Stomach (tissue), 9 donors: ENCODE measurements around the gene RABGAP1L. TPM values are rescaled to one million over a fixed set of nuclear protein-coding genes. Genes with fewer than 3 reads are reported as not detected.

Experiments
- DNase-seq, 2 donors: peaks; one replicate each; pipeline versions ENCODE4 v3.0.0 to v3.0.0-alpha.2; 2013 to 2019
- H3K27ac ChIP-seq, 5 donors: fragments of 200-600 bp in 4 of 5; sonication (generic) in 4 of 5; one replicate each; pipeline ENCODE4 v1.5.1; 2013 to 2019; ENCODE audit warnings: mild to moderate bottlenecking in 1 of 5, moderate library complexity in 1 of 5
- H3K27me3 ChIP-seq, 3 donors: fragments of 200-600 bp; sonication (generic); one replicate each; pipeline ENCODE4 v1.5.1; 2017 to 2019; ENCODE audit warnings: mixed run types in 1 of 3
- H3K36me3 ChIP-seq, 4 donors: fragments of 200-600 bp; sonication (generic); 1 replicate in 3 of 4; 2 replicates in 1 of 4; pipeline ENCODE4 v1.5.1; 2016 to 2019
- H3K4me1 ChIP-seq, 4 donors: fragments of 200-600 bp; sonication (generic); one replicate each; pipeline ENCODE4 v1.5.1; 2016 to 2019
- H3K4me3 ChIP-seq, 4 donors: fragments of 200-600 bp; sonication (generic) in 3 of 4; one replicate each; pipeline ENCODE4 v1.5.1; 2016 to 2019; ENCODE audit warnings: mild to moderate bottlenecking in 1 of 4
- H3K9me3 ChIP-seq, 4 donors: fragments of 200-600 bp; sonication (generic); one replicate each; pipeline ENCODE4 v1.5.1; 2016 to 2019
- EP300 ChIP-seq: sonication (generic); formaldehyde crosslinking; IDR thresholded peaks from one replicate; pipeline ENCODE4 v1.6.1; 2017; ENCODE audit warnings: antibody characterized with exemption
- POLR2A ChIP-seq, 4 donors: fragments of 450-650 bp; IDR thresholded peaks; one replicate each; pipeline ENCODE4 v1.6.1; 2016; ENCODE audit warnings: antibody characterized with exemption in 4 of 4, control low read depth in 2 of 4, mild to moderate bottlenecking in 1 of 4, moderate library complexity in 1 of 4
- POLR2AphosphoS5 ChIP-seq, 3 donors: sonication (generic); formaldehyde crosslinking; IDR thresholded peaks; one replicate each; pipeline ENCODE4 v1.6.1; 2016; ENCODE audit warnings: antibody characterized with exemption in 3 of 3
- WGBS, 5 donors: extraction: QIAGEN DNeasy Blood & Tissue Kit in 3 of 5; methylation state at CpG; one replicate each; pipeline versions ENCODE4 v1.1.5 to v1.1.7; 2013 to 2018; 5-methylcytosine and 5-hydroxymethylcytosine counted together
- intact Hi-C: fragments of 100-400 bp; cut with DNase I; formaldehyde crosslinking; loops from one replicate; pipeline ENCODE4 v1.15.1; 2023; ENCODE audit warnings: low total_unique reads
- polyA plus RNA-seq, 3 donors: library from polyadenylated mRNA; stranded (reverse); fragments of 200-250 nt; gene quantifications; one replicate each; pipeline ENCODE4 v1.2.3, GENCODE V29; 2013
- total RNA-seq, 5 donors: library from RNA; depleted of rRNA; stranded (reverse); fragments of >200 nt; gene quantifications; one replicate each; pipeline versions ENCODE4 v1.1.0 to v1.2.3, GENCODE V29; 2014 to 2016
- TF ChIP-seq, protein P1 (sequence below), 7 experiments: fragments of 450-650 bp in 4 of 7; fragments of 200-600 bp in 3 of 7; sonication (generic) in 3 of 7; IDR thresholded peaks; one replicate each; pipeline ENCODE4 v1.5.1; 2016 to 2019; ENCODE audit warnings: antibody characterized with exemption in 7 of 7, control low read depth in 2 of 7, mild to moderate bottlenecking in 1 of 7
- donor health status: healthy with polysubstance abuse.
- donor health status: Bipolar disorder and iron deficiency.
- donor health status: healthy.

Gene RABGAP1L
- total and polyA plus RNA-seq, 8 donors, result 14.2 to 238 (median 57.9) TPM

DNA sequence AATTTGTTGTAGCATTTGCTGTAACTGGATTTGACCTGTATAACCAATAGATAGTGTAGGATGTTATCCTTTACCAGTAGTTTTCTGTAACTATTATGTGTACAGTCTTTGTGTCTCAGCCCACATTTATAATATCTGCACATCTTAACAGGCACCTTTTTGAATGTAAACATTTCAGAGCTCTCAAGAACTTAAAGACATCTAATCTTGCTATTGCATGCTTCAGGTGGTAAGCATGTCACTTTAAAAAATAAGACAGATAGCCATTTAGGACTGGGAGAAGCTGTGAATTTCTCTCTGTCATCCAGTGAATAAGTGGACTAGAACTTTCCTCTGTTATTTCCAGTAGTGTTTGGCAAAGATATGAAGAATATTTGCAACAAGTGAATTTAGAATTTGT, 265.8 kb downstream of the RABGAP1L start:
- intact Hi-C loops, result no loop called here
- no peaks in the 10 kb centered on the region for H3K4me1 ChIP-seq
- no peak for DNase-seq
- TF ChIP-seq EP300, result no peak
- TF ChIP-seq POLR2A (IDR thresholded peaks at IDR 0.05), result no peak
- TF ChIP-seq, protein P1, sequence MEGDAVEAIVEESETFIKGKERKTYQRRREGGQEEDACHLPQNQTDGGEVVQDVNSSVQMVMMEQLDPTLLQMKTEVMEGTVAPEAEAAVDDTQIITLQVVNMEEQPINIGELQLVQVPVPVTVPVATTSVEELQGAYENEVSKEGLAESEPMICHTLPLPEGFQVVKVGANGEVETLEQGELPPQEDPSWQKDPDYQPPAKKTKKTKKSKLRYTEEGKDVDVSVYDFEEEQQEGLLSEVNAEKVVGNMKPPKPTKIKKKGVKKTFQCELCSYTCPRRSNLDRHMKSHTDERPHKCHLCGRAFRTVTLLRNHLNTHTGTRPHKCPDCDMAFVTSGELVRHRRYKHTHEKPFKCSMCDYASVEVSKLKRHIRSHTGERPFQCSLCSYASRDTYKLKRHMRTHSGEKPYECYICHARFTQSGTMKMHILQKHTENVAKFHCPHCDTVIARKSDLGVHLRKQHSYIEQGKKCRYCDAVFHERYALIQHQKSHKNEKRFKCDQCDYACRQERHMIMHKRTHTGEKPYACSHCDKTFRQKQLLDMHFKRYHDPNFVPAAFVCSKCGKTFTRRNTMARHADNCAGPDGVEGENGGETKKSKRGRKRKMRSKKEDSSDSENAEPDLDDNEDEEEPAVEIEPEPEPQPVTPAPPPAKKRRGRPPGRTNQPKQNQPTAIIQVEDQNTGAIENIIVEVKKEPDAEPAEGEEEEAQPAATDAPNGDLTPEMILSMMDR (IDR thresholded peaks at IDR 0.05), result no peak
- TF ChIP-seq POLR2AphosphoS5 (IDR thresholded peaks at IDR 0.05), result no peak
- no peak overlapping the region for H3K4me3 ChIP-seq
- no peak overlapping the region for H3K27ac ChIP-seq
- H3K9me3 ChIP-seq, result no peaks in the 10 kb centered on the region
- no peaks in the 10 kb centered on the region for H3K36me3 ChIP-seq
- no peaks in the 10 kb centered on the region for H3K27me3 ChIP-seq

DNA sequence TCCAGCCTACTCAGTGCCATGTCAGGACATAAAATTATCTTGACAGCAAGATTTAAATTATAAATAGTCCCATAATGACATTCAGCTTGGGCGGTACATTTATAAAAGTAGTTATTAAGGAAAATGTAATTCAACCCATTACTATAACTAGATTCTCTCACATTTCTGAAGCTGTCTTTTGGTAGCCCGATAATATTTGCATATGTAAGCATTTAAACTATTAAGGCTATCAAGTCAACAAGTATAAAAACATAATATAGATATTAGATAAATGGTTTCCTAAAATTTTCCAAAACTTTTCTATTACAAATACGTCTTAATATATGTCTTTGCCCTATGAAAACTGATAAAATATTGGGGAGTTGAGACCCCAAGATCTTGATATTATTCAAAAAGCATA, 266.8 kb downstream of the RABGAP1L start:
- Histone ChIP-seq H3K27me3 (no peaks in the 10 kb centered on the region), H3K4me3 (no peak overlapping the region), H3K4me1 (no peaks in the 10 kb centered on the region), H3K9me3 (no peaks in the 10 kb centered on the region), H3K27ac (no peak overlapping the region), H3K36me3 (no peaks in the 10 kb centered on the region)
- 93 to 97% (median 96%) methylated on average over 3 of the region's 3 CpGs for WGBS, 5 donors
- TF ChIP-seq, protein P1 (IDR thresholded peaks at IDR 0.05), result no peak
- no peak for TF ChIP-seq EP300
- intact Hi-C loops, result no loop called here
- DNase-seq, result no peak

- Histone ChIP-seq H3K9me3 (no peaks in the 10 kb centered on the region), H3K4me1 (no peaks in the 10 kb centered on the region), H3K4me3 (no peak overlapping the region), H3K36me3 (no peaks in the 10 kb centered on the region), H3K27ac (no peak overlapping the region), H3K27me3 (no peaks in the 10 kb centered on the region)
- 41 to 66% (median 47%) methylated on average over 3 of the region's 3 CpGs for WGBS, 5 donors
- intact Hi-C loops, result no loop called here
- no peak for TF ChIP-seq EP300
- no peak for TF ChIP-seq POLR2AphosphoS5 (IDR thresholded peaks at IDR 0.05)
- TF ChIP-seq, protein P1 (IDR thresholded peaks at IDR 0.05), result no peak
- TF ChIP-seq POLR2A (IDR thresholded peaks at IDR 0.05), result no peak
- no peak for DNase-seq
Measured at GRCh38 chr1:174428033-174428432, 268.7 kb downstream of the RABGAP1L start.

- TF ChIP-seq, protein P1 (IDR thresholded peaks at IDR 0.05), result no peak
- no peak for TF ChIP-seq POLR2AphosphoS5 (IDR thresholded peaks at IDR 0.05)
- TF ChIP-seq POLR2A (IDR thresholded peaks at IDR 0.05), result no peak
- intact Hi-C loops, result no loop called here
- no peaks in the 10 kb centered on the region for H3K4me1 ChIP-seq
- H3K4me3 ChIP-seq, result no peak overlapping the region
- DNase-seq, result no peak
- H3K27me3 ChIP-seq, result no peaks in the 10 kb centered on the region
- no peaks in the 10 kb centered on the region for H3K36me3 ChIP-seq
- H3K9me3 ChIP-seq, result no peaks in the 10 kb centered on the region
- H3K27ac ChIP-seq, result no peak overlapping the region
Measured at GRCh38 chr1:174428739-174429138, 269.4 kb downstream of the RABGAP1L start.

- Histone ChIP-seq H3K27ac (no peak overlapping the region), H3K4me1 (no peaks in the 10 kb centered on the region), H3K4me3 (no peak overlapping the region), H3K36me3 (no peaks in the 10 kb centered on the region), H3K9me3 (no peaks in the 10 kb centered on the region), H3K27me3 (no peaks in the 10 kb centered on the region)
- no peak for DNase-seq
- 0 to 97% (median 95%) methylated on average over 1 of the region's 1 CpG for WGBS, 5 donors
- TF ChIP-seq, protein P1 (IDR thresholded peaks at IDR 0.05), result no peak
- TF ChIP-seq EP300, result no peak
- no peak for TF ChIP-seq POLR2A (IDR thresholded peaks at IDR 0.05)
- no peak for TF ChIP-seq POLR2AphosphoS5 (IDR thresholded peaks at IDR 0.05)
- intact Hi-C loops, result no loop called here
Measured at GRCh38 chr1:174433451-174433850, 274.1 kb downstream of the RABGAP1L start.
